Measurements from ENCODE around the gene CKAP5.
"Not testable (repeated sequence)": the region's sequence is repeated elsewhere in the genome, so short reads cannot be mapped to it uniquely, and the experiment has no call there.

Gene CKAP5

GRCh38 chr11:46850829-46851380 lies 4.8 kb upstream of the CKAP5 start:
- DNase-seq = no peak

- no peak for DNase-seq
Measured at GRCh38 chr11:46849631-46850030, 3.6 kb upstream of the CKAP5 start.

GRCh38 chr11:46846510-46846830 lies 390 bp upstream of the CKAP5 start:
- no peak for DNase-seq

- DNase-seq = no peak
Measured at GRCh38 chr11:46845440-46845739, 690 bp downstream of the CKAP5 start.

- DNase-seq = no peak
Measured at GRCh38 chr11:46840116-46840515, 6.0 kb downstream of the CKAP5 start.

GRCh38 chr11:46838501-46838900 lies 7.6 kb downstream of the CKAP5 start:
- DNase-seq = no peak

GRCh38 chr11:46837860-46838259 lies 8.2 kb downstream of the CKAP5 start:
- DNase-seq = no peak

- DNase-seq = no peak
Measured at GRCh38 chr11:46836870-46837269, 9.2 kb downstream of the CKAP5 start.

GRCh38 chr11:46836431-46836830 lies 9.6 kb downstream of the CKAP5 start:
- no peak for DNase-seq

- DNase-seq = no peak
Measured at GRCh38 chr11:46835897-46836296, 10.2 kb downstream of the CKAP5 start.

GRCh38 chr11:46834821-46835220 lies 11.3 kb downstream of the CKAP5 start:
- no peak for DNase-seq

GRCh38 chr11:46832511-46833214 lies 13.4 kb downstream of the CKAP5 start:
- DNase-seq = no peak

GRCh38 chr11:46827995-46828394 lies 18.1 kb downstream of the CKAP5 start:
- no peak for DNase-seq

GRCh38 chr11:46826310-46827044 lies 19.6 kb downstream of the CKAP5 start:
- peak; percentile 54 for DNase-seq

- DNase-seq = no peak
Measured at GRCh38 chr11:46808799-46809431, 37.2 kb downstream of the CKAP5 start.

- DNase-seq = no peak
Measured at GRCh38 chr11:46801694-46802470, 44.2 kb downstream of the CKAP5 start.

- DNase-seq = no peak
Measured at GRCh38 chr11:46800177-46800576, 45.9 kb downstream of the CKAP5 start.

- not testable (repeated sequence) for DNase-seq
Measured at GRCh38 chr11:46799725-46800124, 46.4 kb downstream of the CKAP5 start.

- no peak for DNase-seq
Measured at GRCh38 chr11:46778416-46778815, 67.7 kb downstream of the CKAP5 start.

- DNase-seq = no peak
Measured at GRCh38 chr11:46776878-46777277, 69.2 kb downstream of the CKAP5 start.

- no peak for DNase-seq
Measured at GRCh38 chr11:46769636-46770221, 76.4 kb downstream of the CKAP5 start.

- DNase-seq = no peak
Measured at GRCh38 chr11:46766656-46767055, 79.4 kb downstream of the CKAP5 start.

- no peak for DNase-seq
Measured at GRCh38 chr11:46762248-46762647, 83.8 kb downstream of the CKAP5 start.
